ENCODE results near the gene CNTN1. TPM values are rescaled to one million over a fixed set of nuclear protein-coding genes. Genes with fewer than 3 reads are reported as not detected.

Gene CNTN1
- polyA plus RNA-seq (ENCODE audit: insufficient read length): 35.7 TPM
- long read RNA-seq, donor 1, full-length matches to known transcripts: 1 of 9 reads
- long read RNA-seq, donor 1, partial matches to known transcripts: 8 of 9 reads
- long read RNA-seq, donor 1, other reads (novel, unspliced or antisense): 0 of 9 reads
- long read RNA-seq, donor 2, full-length matches to known transcripts: 1 of 35 reads
- long read RNA-seq, donor 2, partial matches to known transcripts: 34 of 35 reads
- long read RNA-seq, donor 2, other reads (novel, unspliced or antisense): 0 of 35 reads
- long read RNA-seq, donor 3, full-length matches to known transcripts: 2 of 2 reads
- long read RNA-seq, donor 3, partial matches to known transcripts: 0 of 2 reads
- long read RNA-seq, donor 3, other reads (novel, unspliced or antisense): 0 of 2 reads
- long read RNA-seq, donor 4: 0 reads
- long read RNA-seq, donor 5, full-length matches to known transcripts: 4 of 4 reads
- long read RNA-seq, donor 5, partial matches to known transcripts: 0 of 4 reads
- long read RNA-seq, donor 5, other reads (novel, unspliced or antisense): 0 of 4 reads
- long read RNA-seq, donor 6: 0 reads
- long read RNA-seq, donor 7, full-length matches to known transcripts: 1 of 1 reads
- long read RNA-seq, donor 7, partial matches to known transcripts: 0 of 1 reads
- long read RNA-seq, donor 7, other reads (novel, unspliced or antisense): 0 of 1 reads
- long read RNA-seq, donor 8: 0 reads

DNA sequence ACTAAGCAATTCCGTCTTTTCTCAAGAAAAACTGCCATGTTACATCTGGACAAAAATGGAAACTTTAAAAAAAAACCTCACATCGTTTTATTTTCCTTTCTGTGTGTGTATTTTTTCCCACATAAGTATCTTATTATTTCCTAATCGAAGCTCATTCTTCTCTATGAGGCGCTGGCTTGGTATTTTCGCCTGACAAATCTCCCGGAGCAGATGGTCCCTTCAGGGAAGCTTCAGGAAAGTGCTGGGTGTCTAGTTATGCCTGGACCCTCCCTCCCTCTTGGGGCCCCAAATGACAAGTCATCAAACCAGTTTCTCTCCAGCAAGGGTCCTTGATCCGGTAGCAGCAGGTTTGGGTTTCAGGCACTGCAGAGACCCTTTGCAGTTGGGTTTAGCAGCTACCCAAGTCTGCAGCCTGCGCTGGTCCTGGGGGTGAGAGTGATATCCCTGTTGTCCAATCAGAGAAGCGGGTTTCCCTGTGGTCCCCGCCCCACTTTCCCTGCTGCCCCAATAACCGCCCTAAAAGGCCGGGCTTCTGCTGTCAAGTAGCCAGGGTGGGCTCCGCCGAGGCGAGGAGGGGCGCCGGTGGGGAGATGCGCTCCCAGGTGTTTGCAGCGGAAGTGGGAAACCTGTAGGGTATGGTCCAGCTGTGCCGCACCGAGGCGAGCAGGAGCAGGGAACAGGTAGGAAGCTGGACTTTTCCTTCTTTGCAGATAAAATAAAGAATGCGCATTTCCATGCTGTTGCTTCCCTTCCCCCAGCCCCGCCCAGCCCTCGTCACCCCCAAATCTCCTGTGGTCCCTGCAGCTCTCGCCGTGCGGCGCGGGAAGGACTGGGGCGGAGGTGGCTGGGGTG lies at the start of gene CNTN1:
TSS of gene CNTN1 (plus strand) at position 527 of the 852 bp plus-strand sequence.
- DNase-seq: peak; percentile 86

DNA sequence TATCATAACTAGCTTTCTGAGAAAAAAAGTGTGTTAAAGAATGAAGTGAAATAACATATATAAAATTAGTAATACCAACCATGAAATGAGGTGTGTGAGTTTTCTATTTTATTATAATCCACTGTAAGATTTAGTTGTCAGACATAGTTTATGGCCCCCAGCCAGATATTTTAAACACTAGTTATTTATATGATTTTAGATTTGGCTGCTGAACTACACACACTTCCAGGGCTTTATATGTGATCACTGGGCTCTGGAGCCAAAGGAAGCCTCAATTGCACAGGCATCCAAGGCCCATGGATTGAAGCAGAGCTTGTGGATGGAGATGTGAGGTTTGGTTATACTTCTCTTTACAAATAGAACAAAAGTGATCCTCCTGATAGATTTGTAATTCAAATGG lies 48.7 kb upstream of the CNTN1 start:
- no peak for DNase-seq

DNA sequence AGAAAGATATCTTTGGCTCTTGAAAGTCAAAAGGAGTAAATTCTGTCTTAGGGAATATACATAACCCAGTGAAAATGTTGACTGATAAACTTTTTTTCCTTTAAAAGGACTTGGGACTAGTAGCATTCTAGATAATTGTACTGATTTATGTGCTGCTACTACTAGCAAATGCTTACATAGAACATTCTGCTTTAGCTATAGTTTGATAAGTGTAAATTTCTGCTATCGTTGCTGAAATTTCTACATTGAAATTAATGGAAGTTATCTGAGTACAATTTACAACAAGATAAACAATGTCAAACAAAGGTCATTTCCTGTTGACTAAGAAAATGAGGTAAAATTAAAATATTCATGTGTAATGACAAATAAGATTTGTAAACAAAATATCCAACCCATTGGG lies 48.3 kb upstream of the CNTN1 start:
- no peak for DNase-seq

DNA sequence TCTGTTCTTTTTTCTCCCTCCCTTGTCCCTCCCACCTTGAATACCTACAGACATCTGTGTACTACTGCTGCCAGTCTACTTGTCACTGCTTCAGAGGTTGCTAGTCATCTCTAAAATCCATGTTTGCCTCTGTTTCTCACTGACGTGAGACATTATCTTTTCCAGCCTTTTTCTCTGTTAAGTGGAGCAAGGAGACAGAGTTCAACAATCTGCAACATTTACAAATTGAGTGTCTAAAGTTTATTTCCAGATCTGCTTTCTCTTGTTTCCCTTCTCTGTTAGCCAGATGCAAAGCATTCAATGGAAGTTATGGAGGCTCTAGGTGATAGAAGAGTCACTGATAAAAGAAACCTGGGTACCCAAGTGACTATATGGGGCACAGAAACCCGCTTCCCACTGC lies 47.5 kb upstream of the CNTN1 start:
- no peak for DNase-seq

DNA sequence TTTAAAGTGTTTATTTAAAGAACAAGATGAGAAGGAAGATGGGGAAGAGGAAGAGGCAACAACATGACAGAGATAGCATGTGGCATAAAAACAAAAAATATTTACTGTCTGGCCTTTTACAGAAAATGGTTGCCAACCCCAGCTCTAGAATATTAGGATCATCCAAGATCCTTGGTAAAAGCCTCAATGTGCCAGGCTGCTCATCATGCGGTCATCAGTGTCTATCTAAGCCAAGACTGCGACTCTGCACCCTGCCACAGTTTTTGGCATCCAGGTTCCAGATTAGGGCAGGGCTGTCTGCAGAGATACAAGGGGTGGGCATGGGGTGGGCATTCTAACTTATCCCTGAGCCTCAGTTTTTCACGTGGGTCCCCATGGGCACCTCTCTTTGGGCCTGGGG lies 46.9 kb upstream of the CNTN1 start:
- no peak for DNase-seq

DNA sequence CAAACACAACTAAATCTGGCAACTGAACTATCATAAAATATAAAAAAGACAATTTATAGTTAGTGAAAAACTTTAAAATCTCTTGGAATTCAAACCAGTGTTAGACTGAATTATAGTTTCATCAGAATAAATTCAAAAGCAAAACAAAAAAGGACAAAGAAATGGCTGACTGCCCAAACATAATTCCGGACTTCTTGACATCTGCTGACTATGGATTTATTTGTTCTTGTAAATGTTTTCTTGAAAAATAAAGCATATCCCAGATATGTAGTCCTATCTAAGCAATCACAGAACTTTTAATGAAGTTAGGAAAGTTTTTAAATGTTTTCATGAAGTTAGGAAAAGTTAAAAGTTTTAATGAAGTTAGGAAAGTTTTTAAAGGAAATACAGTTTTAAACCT lies 45.8 kb upstream of the CNTN1 start:
- DNase-seq: no peak

DNA sequence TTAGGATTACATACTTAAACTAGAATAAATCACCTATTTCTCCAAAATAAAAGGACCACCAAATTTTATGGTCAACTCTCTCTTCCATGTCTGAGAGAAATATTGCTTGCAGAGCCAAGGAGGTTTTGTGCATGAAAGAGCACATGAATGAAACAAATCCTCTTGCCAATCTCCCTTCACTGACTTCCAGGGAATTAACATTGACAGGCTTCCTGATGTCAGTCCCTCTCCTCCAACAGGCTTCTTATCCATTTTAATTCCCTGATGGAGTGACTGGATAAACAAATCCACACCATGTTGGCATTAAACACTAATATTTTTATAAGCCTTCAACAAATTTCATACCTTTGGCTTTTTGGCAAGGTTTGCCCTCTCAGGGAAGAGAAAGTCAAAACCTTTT lies 45.3 kb upstream of the CNTN1 start:
- DNase-seq: no peak

DNA sequence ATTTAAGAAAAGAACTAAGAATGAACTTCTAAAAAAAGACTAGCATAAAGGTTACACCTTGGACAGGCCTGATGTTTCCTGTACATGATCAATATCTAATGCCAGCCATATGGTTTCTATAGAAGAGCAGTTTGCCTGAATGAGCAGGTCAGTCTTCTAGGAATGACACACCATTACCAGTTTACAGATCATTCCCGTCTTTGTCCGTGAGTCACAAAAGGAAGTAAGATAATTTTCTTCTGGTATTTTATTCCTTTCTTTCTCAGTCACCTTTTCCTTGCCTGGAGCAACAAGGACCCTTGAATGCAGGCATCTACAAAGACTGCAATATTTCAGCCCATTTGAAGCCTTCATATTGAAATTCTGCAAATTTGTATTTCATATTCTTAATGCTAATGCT lies 44.6 kb upstream of the CNTN1 start:
- no peak for DNase-seq

DNA sequence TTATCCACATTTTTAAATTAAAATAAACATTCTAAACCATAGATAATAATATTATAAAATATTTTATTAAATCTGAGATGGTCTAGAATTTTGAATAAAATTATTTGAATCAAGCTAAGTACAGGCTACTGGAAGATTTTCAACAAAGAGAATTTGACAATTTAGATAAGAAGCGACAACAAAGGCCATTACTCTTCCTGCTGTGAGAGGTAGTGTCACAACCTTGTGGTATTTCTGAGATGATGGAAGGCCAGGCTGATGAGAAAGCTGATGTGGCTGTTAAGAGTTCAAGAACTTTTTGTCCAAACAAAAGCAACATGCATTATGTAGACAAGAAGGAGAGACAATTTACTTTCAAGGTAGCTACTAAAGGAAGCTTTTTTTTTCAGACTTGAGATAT lies 43.7 kb upstream of the CNTN1 start:
- no peak for DNase-seq

DNA sequence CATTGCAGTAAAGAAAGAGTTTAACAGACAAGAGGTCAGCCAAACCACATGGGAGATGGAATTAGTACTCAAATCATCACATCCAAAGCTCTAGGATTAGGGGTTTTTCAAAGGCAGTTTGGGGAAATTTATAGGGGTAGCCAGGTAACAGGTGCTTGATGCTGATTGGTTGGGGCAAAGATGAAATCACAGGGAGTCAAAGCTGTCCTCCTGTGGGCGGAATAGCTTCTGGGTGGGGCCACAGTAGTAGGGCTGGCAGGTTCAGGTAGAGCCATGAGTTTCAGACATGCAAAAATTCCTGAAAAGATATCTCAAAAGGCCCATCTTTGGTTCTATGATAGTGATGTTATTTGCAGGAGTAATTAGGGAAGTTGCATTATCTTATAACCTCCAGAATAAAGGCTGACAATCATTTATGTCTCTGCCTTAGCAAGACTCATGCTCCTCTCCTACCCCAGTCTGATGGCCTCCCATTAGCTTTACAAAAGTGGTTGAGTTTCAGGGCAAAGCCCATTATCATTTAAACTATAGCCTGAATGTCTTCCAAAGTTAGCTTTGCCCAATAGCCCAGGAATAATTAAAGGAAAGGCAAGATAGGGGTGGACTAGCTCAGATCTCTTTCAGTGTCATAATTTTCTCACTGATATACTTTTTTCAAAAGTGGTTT lies 42.1 kb upstream of the CNTN1 start:
- no peak for DNase-seq

DNA sequence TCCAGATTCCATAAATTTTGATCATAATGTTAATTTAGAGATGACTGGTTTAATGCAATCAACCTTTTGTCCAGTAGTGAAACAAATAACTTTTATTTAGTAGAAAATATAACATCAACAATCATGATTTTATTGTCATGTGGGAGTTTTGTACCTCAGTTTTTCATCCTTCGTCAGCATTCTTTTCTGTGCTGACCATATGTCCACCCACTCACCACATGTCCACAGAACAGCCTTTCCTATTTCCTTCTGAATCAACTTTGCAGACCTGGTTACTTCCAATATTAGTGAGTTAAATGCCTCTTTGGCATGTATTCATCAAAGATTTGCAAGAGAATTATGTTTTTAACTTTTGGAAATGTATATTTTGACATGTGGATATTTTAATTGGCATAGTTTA lies 36.8 kb upstream of the CNTN1 start:
- DNase-seq: no peak

DNA sequence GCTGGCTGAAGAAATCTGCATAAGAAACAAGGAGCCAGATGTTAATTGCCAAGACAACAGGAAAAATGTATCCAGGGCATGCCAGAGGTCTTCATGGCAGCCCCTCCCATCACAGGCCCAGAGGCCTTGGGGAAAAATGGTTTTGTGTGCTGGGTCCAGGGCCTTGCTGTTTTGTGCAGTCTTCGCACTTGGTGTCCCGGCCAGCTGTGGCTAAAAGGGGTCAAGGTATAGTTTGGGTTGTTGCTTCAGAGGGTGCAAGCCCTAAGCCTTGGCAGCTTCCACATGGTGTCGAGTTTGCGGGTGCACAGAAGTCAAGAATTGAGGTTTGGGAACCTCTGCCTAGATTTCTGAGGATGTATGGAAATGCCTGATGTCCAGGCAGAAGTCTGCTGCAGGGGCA lies 29.9 kb upstream of the CNTN1 start:
- no peak for DNase-seq

DNA sequence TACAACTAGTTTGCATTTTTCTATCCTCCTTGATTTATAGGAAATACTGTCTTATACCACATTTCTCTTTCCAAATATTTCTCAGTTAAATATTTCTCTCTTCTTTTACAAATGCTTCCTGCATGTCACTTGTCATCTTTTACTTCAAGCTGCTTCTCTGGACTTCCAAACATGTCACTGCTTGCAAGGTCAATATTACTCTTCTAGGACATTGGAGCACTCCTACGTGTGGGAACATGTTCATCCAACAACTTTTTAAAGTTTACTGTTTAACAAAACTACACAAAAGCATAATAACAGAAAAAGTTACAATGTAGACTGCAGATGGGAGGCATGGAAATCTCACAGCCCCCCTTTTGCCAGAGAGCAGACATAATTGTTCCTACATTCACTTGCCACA lies 28.5 kb upstream of the CNTN1 start:
- DNase-seq: no peak

DNA sequence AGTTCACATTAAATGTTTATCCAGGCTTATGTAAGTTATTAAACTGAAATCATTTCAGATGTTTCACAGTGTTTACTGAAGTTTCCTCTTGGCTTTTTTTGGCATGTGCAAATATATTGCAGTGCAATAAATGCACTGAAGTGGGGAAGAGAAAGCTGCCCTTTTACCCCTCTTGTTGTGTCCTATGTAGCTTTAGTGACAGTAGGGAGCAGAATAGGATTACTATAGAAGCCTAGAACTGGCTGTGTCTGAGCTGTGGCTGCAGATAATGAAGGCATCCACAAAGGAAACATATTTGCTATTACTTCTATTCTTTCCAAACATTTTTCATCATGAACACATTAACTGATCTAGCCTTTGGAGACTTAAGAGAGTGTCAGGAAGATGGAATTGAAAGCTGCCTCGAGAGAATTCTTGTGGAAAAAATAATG lies 24.1 kb upstream of the CNTN1 start:
- no peak for DNase-seq

DNA sequence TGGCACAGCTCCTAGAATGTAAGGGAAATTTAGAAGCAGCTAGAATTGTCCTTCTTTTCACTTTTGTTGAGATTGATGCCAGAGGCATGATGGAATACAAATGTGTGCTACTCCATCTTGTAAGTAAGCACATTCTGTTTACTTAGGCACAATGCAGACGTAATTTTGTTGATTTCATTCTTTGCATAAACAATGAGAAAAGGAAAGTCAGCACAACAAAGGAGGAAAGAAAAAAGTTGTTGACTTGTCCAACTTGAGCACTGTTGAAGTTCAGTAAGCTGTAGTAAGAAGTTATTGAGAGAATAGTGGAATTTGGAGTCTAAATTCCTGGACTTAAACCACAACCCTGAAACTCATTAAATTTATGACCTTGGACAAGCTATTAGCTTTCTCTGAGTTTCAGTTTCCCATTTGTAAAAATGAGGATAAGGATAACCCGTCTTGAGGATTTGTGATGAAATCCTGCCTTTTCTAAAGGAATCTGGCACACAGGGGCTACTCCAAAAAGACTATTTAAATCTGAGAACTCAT lies 19.4 kb upstream of the CNTN1 start:
- DNase-seq: peak; percentile 49

DNA sequence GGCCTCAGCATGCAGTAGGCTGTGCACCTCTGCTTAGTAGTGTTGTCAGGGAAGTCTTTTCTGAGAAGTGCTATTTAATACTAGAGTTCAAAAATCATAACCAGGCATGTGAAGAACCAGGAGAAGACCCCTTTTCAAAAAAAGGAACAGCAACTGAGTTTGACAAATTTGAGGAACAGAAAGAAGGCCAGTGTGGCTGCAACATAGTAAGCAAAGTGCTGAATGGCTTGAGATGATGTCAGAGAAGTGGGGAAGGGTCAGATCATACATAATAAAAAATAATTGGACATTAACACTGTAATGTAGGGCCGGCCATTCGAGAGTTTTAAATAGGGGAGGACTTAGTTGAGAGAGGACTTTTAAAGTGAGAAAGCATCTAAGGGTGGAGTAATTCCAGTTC lies 11.1 kb upstream of the CNTN1 start:
- DNase-seq: no peak

DNA sequence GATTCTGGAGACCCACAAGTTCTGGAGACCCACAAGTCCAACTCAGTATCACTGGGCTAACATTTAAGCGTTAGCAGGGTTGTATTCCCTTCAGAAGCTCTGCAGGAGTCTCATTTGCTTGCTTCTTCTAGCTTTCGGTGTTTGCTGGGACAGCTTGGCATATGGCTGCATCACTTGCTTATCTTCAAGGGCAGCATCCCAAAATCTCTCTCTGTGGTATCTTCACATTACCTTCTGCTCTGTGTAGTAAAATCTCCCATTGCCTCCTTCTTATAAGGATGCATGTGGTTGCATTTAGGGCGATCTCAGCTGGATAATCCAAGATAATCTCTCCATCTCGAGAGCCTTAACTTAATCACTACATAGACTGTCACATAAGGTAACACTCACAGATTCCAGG lies 7.3 kb upstream of the CNTN1 start:
- no peak for DNase-seq

DNA sequence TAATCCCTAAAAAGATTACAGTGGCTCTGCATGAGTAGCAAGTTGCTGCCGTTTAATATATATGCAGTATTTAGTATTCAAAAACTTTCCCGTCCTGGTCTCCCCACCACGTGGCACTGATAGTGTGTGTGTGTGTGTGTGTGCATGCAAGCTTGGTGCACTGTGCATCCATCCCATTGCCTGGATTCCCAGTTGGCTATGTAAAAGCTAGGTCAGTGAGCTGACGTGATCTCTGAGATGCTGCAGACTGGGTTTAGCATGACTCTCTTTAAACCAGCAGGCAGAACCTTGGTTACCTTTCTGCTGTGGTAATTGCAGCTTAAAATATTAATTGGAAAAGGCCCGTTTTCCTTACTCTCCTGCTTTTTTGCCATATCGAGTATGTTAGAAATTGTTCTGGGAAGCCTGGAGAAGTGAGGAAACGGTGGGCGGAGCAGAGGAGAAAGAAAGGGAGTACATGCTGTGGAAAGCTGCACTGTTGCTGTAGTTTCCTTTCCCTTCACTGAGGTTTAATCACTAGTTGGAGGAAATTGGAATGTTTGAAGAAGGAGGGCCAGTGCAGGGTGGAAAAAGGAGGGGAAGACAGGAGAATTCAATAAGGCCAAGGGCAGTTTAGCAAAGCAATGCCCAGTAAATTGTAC lies 4.0 kb upstream of the CNTN1 start:
- DNase-seq: no peak

DNA sequence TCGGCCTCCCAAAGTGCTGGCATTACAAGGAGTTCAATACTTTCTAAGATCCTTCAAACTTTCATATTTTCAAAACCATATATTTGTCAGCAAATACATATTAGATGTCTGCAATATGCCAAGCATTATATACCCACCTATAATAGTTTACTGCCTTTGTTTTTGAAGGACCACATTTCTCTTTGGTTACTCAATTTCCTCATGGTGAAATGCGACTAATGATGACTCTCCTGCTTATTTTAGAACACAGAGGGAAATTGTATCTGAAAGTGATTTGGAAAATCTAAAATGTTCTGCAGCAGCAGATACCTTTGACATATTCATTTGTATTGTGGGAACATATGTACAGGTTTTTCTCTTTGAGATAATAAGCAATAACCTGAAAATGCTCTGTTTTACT lies 2.7 kb upstream of the CNTN1 start:
- no peak for DNase-seq

DNA sequence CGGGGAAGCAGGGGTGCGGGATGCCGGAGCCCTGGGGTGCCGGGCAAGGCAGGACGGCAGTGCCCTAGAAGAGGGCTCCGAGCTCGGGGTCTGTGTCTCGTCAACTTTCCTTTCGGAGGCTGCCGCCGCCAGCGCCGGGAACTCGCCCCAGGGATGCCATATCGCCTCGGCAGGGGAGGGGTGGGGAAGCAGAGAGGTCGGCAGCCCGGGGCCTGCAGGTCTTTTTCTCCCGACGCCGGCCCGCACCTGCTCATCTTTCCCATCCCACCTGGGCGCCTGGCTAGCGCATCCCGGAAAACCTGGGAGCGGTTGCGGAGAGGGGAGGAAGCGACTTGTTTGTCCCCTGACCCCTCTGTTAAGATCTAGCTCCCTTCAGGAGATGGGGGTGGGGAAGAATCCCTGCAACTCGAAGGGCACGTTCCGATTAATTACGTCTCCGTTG lies 547 bp downstream of the CNTN1 start:
- DNase-seq: no peak

DNA sequence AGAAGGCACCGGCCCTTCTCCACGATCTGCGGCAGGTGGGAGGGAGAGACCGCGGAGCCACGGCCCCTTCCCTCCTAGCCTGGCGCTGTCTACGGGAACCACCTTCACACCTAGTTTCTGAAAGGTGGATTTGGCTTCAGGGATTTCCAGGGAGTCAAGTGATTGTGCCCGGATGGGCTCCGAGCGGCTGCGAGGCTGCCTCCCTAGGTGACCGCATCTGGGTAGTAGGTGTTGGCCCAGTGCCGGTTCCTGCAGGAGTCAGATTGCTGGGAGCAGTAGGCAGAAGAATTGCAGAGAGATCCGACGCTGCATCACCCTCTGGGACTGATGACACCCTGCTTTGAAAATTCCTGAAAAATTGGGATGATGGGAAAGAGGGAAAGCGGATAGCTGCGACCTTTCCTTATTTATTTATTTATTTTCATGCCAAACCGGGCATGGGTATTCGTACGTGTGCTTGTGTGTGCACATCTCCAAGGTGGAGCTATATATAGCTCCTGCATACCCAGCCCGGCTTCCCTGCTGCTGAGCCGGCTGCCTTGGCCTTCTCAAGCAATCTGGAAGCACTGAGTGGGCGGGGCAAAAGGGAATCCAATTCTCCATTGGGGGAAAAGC lies 1.1 kb downstream of the CNTN1 start:
- peak; percentile 22 for DNase-seq

Measured in left kidney (tissue), 8 donors.